Activated B cell treated with CpG ODN at 0.5 μM for 24 hours (primary cell): ENCODE data around the gene RRAD. TPM values are rescaled to one million over a fixed set of nuclear protein-coding genes. Genes with fewer than 3 reads are reported as not detected.
A peak's percentile ranks its signal among the peaks of the same experiment; 100 is the strongest.
"Not testable (repeated sequence)": the region's sequence is repeated elsewhere in the genome, so short reads cannot be mapped to it uniquely, and the experiment has no call there.

Experiments
- ATAC-seq: fragments of 200-7000 bp; cut with Tn5 transposase; one replicate; pipeline ENCODE4 v1.10.0; 2021; ENCODE audit warnings: low read depth, mild to moderate bottlenecking, moderate library complexity
- CTCF ChIA-PET: fragments of 350-600 bp; sonication (Branson Sonifier 250); formaldehyde crosslinking; loops from one replicate; lab custom pipeline; 2021; ENCODE audit warnings: antibody characterized with exemption; lab: Charles Lee
- POLR2A ChIA-PET: fragments of 350-600 bp; sonication (Branson Sonifier 250); formaldehyde crosslinking; loops from one replicate; lab custom pipeline; 2021; ENCODE audit warnings: antibody characterized with exemption; lab: Charles Lee
- DNase-seq: peaks from one replicate; pipeline ENCODE4 v3.0.0; 2022
- H3K27ac Mint-ChIP-seq: one replicate; pipeline ENCODE4 v1.8.0; 2020; ENCODE audit warnings: mixed read lengths
- H3K27me3 Mint-ChIP-seq: one replicate; pipeline ENCODE4 v1.8.0; 2021; ENCODE audit warnings: mixed read lengths
- H3K36me3 Mint-ChIP-seq: one replicate; pipeline ENCODE4 v1.8.0; 2021; ENCODE audit warnings: low read depth, mixed read lengths
- H3K4me1 Mint-ChIP-seq: one replicate; pipeline ENCODE4 v1.8.0; 2021; ENCODE audit warnings: mixed read lengths
- H3K4me3 Mint-ChIP-seq: one replicate; pipeline ENCODE4 v1.8.0; 2020; ENCODE audit warnings: mild to moderate bottlenecking, mixed read lengths
- H3K9me3 Mint-ChIP-seq: one replicate; pipeline ENCODE4 v1.8.0; 2020; ENCODE audit warnings: mixed read lengths
- CTCF ChIP-seq: fragments of 200-600 bp; IDR thresholded peaks from one replicate; pipeline ENCODE4 v1.8.0; 2022; ENCODE audit warnings: antibody characterized with exemption, mild to moderate bottlenecking
- intact Hi-C: fragments of 100-400 bp; cut with micrococcal nuclease; formaldehyde crosslinking; loops from one replicate; pipeline ENCODE4 v1.15.1; 2024
- total RNA-seq: library from RNA; stranded (reverse); gene quantifications from 2 replicates; pipeline ENCODE4 v1.2.3, GENCODE V29; 2022

The RRAD gene
- total RNA-seq, 1 donor from 2014 or later = not detected

GRCh38 chr16:66936889-66937554, 11.7 kb upstream of the RRAD start:
- peak overlapping the region; percentile 41 for H3K27ac Mint-ChIP-seq
- no peaks in the 10 kb centered on the region for H3K27me3 Mint-ChIP-seq
- ChIA-PET CTCF (no interaction called here), POLR2A (no interaction called here)
- DNase-seq (no peak), ATAC-seq (no peak)
- peaks cover 53% of the 10 kb centered on the region for H3K4me1 Mint-ChIP-seq
- no peak for TF ChIP-seq CTCF
- H3K9me3 Mint-ChIP-seq = no peaks in the 10 kb centered on the region
- peaks cover 67% of the 10 kb centered on the region for H3K36me3 Mint-ChIP-seq
- peak overlapping the region; percentile 64 for H3K4me3 Mint-ChIP-seq
- intact Hi-C loops = no loop called here

GRCh38 chr16:66936462-66936861, 11.1 kb upstream of the RRAD start:
- H3K27ac Mint-ChIP-seq = no peak overlapping the region
- peaks cover 66% of the 10 kb centered on the region for H3K36me3 Mint-ChIP-seq
- POLR2A ChIA-PET = no interaction called here

GRCh38 chr16:66935314-66936011, 10.1 kb upstream of the RRAD start, which contains the start of gene CES2:
CES2 (plus strand) TSS chr16:66935516; CDS start chr16:66935636, 120 bp downstream.
- intact Hi-C loops = loop anchor here (2.0 kb wide), 1 partner anchor 63 kb away; no protein-coding TSS in a partner anchor
- H3K4me3 Mint-ChIP-seq = peak within 1 kb of the TSS; percentile 96
- peaks cover 57% of the 10 kb centered on the region for H3K4me1 Mint-ChIP-seq
- no peaks in the 10 kb centered on the region for H3K27me3 Mint-ChIP-seq
- TF ChIP-seq CTCF = no peak
- H3K27ac Mint-ChIP-seq = peak within 1 kb of the TSS; percentile 93
- ChIA-PET POLR2A (interaction anchor here (1.9 kb wide), 1 partner anchor 62 kb away, joined by 6 read pairs; no protein-coding TSS in a partner anchor), CTCF (no interaction called here)
- H3K36me3 Mint-ChIP-seq = peaks cover 56% of the 10 kb centered on the region
- DNase-seq (no peak), ATAC-seq (no peak)
- H3K9me3 Mint-ChIP-seq = no peaks in the 10 kb centered on the region

More at GRCh38 chr16:66936462-66936861, 11.1 kb upstream of the RRAD start:
- Mint-ChIP-seq H3K4me1 (peaks cover 57% of the 10 kb centered on the region), H3K9me3 (no peaks in the 10 kb centered on the region), H3K27me3 (no peaks in the 10 kb centered on the region), H3K4me3 (peak overlapping the region; percentile 64)
- CTCF ChIA-PET = no interaction called here
- DNase-seq (no peak), ATAC-seq (no peak)
- TF ChIP-seq CTCF = no peak
- intact Hi-C loops = no loop called here

- DNase-seq, CTCF ChIA-PET, H3K27me3 Mint-ChIP-seq, H3K9me3 Mint-ChIP-seq, ATAC-seq: not testable (repeated sequence)
- intact Hi-C loops = loop anchor here (2.0 kb wide), 1 partner anchor 62 kb away; no protein-coding TSS in a partner anchor
- Mint-ChIP-seq H3K27ac (peak overlapping the region; percentile 93), H3K36me3 (peaks cover 56% of the 10 kb centered on the region), H3K4me1 (peaks cover 57% of the 10 kb centered on the region), H3K4me3 (peak overlapping the region; percentile 96)
- POLR2A ChIA-PET = interaction anchor here (0.6 to 1.9 kb wide), 3 partner anchors 62 to 292 kb away, joined by 3 to 7 read pairs (median 6); partner anchors contain the start of gene TMEM208
Observed at GRCh38 chr16:66934839-66935313, 9.5 kb upstream of the RRAD start.

- ATAC-seq (peak; percentile 84), DNase-seq (peak; percentile 91)
- Mint-ChIP-seq H3K27me3 (no peaks in the 10 kb centered on the region), H3K4me1 (peaks cover 57% of the 10 kb centered on the region), H3K27ac (peak within 1 kb of the TSS; percentile 93), H3K9me3 (no peaks in the 10 kb centered on the region), H3K36me3 (peaks cover 53% of the 10 kb centered on the region), H3K4me3 (peak within 1 kb of the TSS; percentile 96)
- ChIA-PET POLR2A (interaction anchor here (0.5 to 1.9 kb wide), 8 partner anchors 9 to 545 kb away, joined by 3 to 7 read pairs (median 4); partner anchors contain the start of genes NAE1, PDP2 and TMEM208), CTCF (no interaction called here)
- TF ChIP-seq CTCF = no peak
- intact Hi-C loops = loop anchor here (2.0 kb wide), 1 partner anchor 61 kb away; no protein-coding TSS in a partner anchor
Observed at GRCh38 chr16:66934138-66934838, 9.0 kb upstream of the RRAD start, which contains the start of gene CIAO2B. CIAO2B (minus strand) TSS chr16:66934402; CDS start chr16:66934364, 38 bp downstream.
